HL-60 (cell line): ENCODE results near the gene FMNL2.

Source experiments
- DNase-seq, 2 experiments: peaks; one replicate each; pipeline ENCODE4 v3.0.0-alpha.2; 2010 to 2020; ENCODE audit warnings: low read depth in 1 of 2, low spot score in 1 of 2
- H3K27ac ChIP-seq: fragments of 250-450 bp; sonication (Bioruptor Pico); replicated peaks from 2 replicates; pipeline ENCODE4 v1.5.1; 2020; ENCODE audit warnings: mild to moderate bottlenecking, moderate library complexity
- H3K27me3 ChIP-seq: fragments of 250-450 bp; sonication (Bioruptor Pico); 2 replicates; pipeline ENCODE4 v1.5.1; 2021; ENCODE audit warnings: mild to moderate bottlenecking, moderate library complexity; ENCODE audit not compliant: insufficient read depth, poor library complexity, severe bottlenecking
- H3K4me3 ChIP-seq: replicated peaks from 2 replicates; pipeline ENCODE4 v1.5.1; 2011; ENCODE audit warnings: mild to moderate bottlenecking, control low read depth, low read length; ENCODE audit not compliant: insufficient read depth
- CTCF ChIP-seq: IDR thresholded peaks from one replicate; pipeline ENCODE4 v1.5.1; 2011; ENCODE audit warnings: low read length, control low read depth, inconsistent platforms; ENCODE audit not compliant: insufficient read depth
- GABPA ChIP-seq: IDR thresholded peaks from 2 replicates; pipeline ENCODE4 v1.6.1; 2012; ENCODE audit warnings: low read depth
- POLR2AphosphoS5 ChIP-seq: IDR thresholded peaks from 2 replicates; pipeline ENCODE4 v1.6.1; 2012; ENCODE audit warnings: low read depth
- REST ChIP-seq: IDR thresholded peaks from 2 replicates; pipeline ENCODE4 v1.6.1; 2012; ENCODE audit warnings: low read depth; ENCODE audit not compliant: insufficient replicate concordance
- SPI1 ChIP-seq: IDR thresholded peaks from 2 replicates; pipeline ENCODE4 v1.6.1; 2012; ENCODE audit warnings: low read depth, mild to moderate bottlenecking, borderline replicate concordance

FMNL2 gene

DNA sequence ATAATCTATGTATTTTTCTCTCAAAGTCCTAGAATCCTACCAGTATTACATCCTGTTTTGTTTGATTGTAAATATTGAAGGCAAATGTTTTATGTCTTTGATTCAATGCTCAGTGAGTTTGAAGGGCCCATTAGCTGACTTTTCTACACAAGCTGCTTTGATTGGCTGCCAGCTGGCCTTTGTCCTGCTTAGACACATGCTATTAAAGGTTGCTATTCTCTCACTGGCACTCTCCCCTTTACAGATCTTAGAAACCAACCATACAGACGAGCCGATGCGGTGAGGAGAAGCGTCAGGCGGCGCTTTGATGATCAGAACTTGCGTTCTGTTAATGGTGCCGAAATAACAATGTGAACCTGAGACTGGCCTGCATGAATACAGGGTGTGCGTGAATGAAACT, 312.6 kb downstream of the FMNL2 start:
- H3K27me3 ChIP-seq: no peaks in the 10 kb centered on the region
- H3K4me3 ChIP-seq: no peak overlapping the region
- no peak for DNase-seq
- TF ChIP-seq SPI1: no peak
- TF ChIP-seq CTCF: no peak
- no peak for TF ChIP-seq GABPA
- TF ChIP-seq REST: no peak
- TF ChIP-seq POLR2AphosphoS5: no peak
- H3K27ac ChIP-seq: no peak overlapping the region

GRCh38 chr2:152648336-152648735, 313.4 kb downstream of the FMNL2 start:
- H3K4me3 ChIP-seq: no peak overlapping the region
- TF ChIP-seq GABPA (no peak), POLR2AphosphoS5 (0 out of 2 replicates have a peak, but pooled peaks have one; percentile 0)
- H3K27me3 ChIP-seq: no peaks in the 10 kb centered on the region
- no peak overlapping the region for H3K27ac ChIP-seq
- no peak for DNase-seq

GRCh38 chr2:152649997-152650396, 315.0 kb downstream of the FMNL2 start:
- H3K4me3 ChIP-seq: no peak overlapping the region
- no peak for DNase-seq
- H3K27ac ChIP-seq: no peak overlapping the region
- no peaks in the 10 kb centered on the region for H3K27me3 ChIP-seq
- TF ChIP-seq REST (no peak), POLR2AphosphoS5 (0 out of 2 replicates have a peak, but pooled peaks have one; percentile 13)

DNA sequence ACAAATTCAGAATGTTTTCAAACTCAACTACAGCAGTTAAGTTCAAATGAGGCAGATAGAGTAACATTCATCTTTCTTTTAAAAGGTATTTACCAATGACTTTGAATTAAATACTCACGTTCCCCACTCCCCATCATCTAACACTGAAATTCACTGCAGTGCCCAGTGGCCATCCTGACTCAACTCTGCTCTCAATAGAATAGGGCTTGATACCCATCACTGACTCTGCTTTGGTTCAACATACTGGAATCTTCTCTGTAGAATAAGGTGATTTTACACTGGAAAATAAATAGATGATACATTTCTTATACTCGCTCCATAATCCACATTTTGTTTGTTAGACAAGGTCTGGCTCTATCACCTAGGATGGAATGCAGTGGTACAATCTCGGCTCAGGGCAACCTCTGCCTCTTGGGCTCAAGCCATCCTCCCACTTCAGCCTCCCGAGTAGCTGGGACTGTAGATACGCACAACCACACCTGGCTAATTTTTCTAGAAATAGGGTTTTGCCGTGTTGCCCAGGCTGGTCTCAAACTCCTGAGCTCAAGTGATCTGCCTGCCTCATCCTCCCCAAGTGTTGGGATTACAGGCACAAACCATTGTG, 315.9 kb downstream of the FMNL2 start:
- TF ChIP-seq GABPA: no peak
- peak; percentile 39; the same call in 1 of the 2 replicates for TF ChIP-seq POLR2AphosphoS5
- Histone ChIP-seq H3K4me3 (no peak overlapping the region), H3K27me3 (no peaks in the 10 kb centered on the region), H3K27ac (no peak overlapping the region)
- DNase-seq: no peak

DNA sequence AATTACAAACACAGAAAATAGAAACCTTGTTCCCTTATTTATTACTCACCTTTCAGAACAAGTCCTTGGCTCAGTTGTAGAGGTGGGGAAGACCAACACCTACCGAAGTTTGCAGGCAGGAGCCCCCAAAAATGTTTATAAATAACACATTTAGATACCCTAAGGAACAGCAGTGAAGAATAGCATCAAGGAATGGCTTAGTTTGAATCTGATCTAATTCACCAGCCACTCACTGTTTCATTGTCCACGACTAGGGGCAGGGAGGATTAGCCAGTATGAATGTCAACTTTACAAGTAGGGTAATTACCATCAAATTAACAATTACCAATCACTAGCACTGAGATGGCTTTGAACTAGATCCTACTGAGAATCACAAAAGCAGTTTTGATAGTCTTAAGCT, 316.9 kb downstream of the FMNL2 start:
- Histone ChIP-seq H3K4me3 (no peak overlapping the region), H3K27ac (no peak overlapping the region), H3K27me3 (no peaks in the 10 kb centered on the region)
- no peak for DNase-seq
- TF ChIP-seq REST: no peak
- TF ChIP-seq SPI1: no peak
- TF ChIP-seq GABPA: no peak
- no peak for TF ChIP-seq POLR2AphosphoS5
